Uterus (tissue), 4 donors: Measurements from ENCODE around the gene HEATR5B. TPM values are rescaled to one million over a fixed set of nuclear protein-coding genes. Genes with fewer than 3 reads are reported as not detected.

Experiments used
- DNase-seq, 2 donors: peaks; one replicate each; pipeline ENCODE4 v3.0.0-alpha.2; 2019 to 2020
- H3K27ac ChIP-seq, 2 donors: fragments of 200-600 bp; sonication (generic); 1 replicate in 1 of 2; 2 replicates in 1 of 2; pipeline ENCODE4 v1.5.1; 2016 to 2018
- H3K27me3 ChIP-seq, 2 donors: fragments of 200-600 bp; sonication (generic); one replicate each; pipeline ENCODE4 v1.5.1; 2018 to 2019; ENCODE audit warnings: control low read depth in 1 of 2
- H3K36me3 ChIP-seq, 2 donors: fragments of 200-600 bp; sonication (generic); one replicate each; pipeline ENCODE4 v1.5.1; 2019; ENCODE audit warnings: control low read depth in 1 of 2
- H3K4me1 ChIP-seq, 2 donors: fragments of 200-600 bp; sonication (generic); one replicate each; pipeline ENCODE4 v1.5.1; 2018 to 2019; ENCODE audit warnings: control low read depth in 1 of 2
- H3K4me3 ChIP-seq, 2 donors: fragments of 200-600 bp; sonication (generic); 1 replicate in 1 of 2; 2 replicates in 1 of 2; pipeline ENCODE4 v1.5.1; 2018 to 2019; ENCODE audit warnings: mild to moderate bottlenecking in 1 of 2
- H3K9me3 ChIP-seq, 2 donors: fragments of 200-600 bp; sonication (generic); one replicate each; pipeline ENCODE4 v1.5.1; 2019; ENCODE audit warnings: control low read depth in 1 of 2
- CTCF ChIP-seq, 4 experiments: fragments of 200-600 bp in 2 of 4; fragments of 450-650 bp in 2 of 4; sonication (generic) in 2 of 4; IDR thresholded peaks; one replicate each; pipeline ENCODE4 v1.5.1; 2016 to 2019; ENCODE audit warnings: antibody characterized with exemption in 4 of 4, mild to moderate bottlenecking in 2 of 4, moderate library complexity in 1 of 4
- POLR2A ChIP-seq, 2 donors: fragments of 450-650 bp; IDR thresholded peaks; one replicate each; pipeline ENCODE4 v1.6.1; 2016; ENCODE audit warnings: antibody characterized with exemption in 2 of 2, mild to moderate bottlenecking in 1 of 2, moderate library complexity in 1 of 2
- intact Hi-C: fragments of 100-400 bp; cut with DNase I; formaldehyde crosslinking; loops from one replicate; pipeline ENCODE4 v1.15.1; 2023; ENCODE audit warnings: low total_unique reads
- total RNA-seq, 4 donors: library from RNA; depleted of rRNA in 3 of 4; stranded (reverse); fragments of >200 nt in 3 of 4; gene quantifications; one replicate each; pipeline versions ENCODE4 v1.1.0 to v1.2.4, GENCODE V29; 2014 to 2023
- donor health status: DM: yes; HTN: yes; CAD: no.

Gene HEATR5B
- total RNA-seq, 4 donors from 2014 or later = 17.9 to 90.9 (median 40.4) TPM

GRCh38 chr2:36960773-36961172, 123.4 kb downstream of the HEATR5B start:
- no peaks in the 10 kb centered on the region for H3K36me3 ChIP-seq
- no peak overlapping the region for H3K27ac ChIP-seq
- intact Hi-C loops = no loop called here
- no peak for DNase-seq
- H3K4me3 ChIP-seq = no peak overlapping the region
- H3K27me3 ChIP-seq = no peaks in the 10 kb centered on the region
- no peaks in the 10 kb centered on the region for H3K9me3 ChIP-seq
- no peak for TF ChIP-seq POLR2A (IDR thresholded peaks at IDR 0.05)
- no peak for TF ChIP-seq CTCF (IDR thresholded peaks at IDR 0.05)
- H3K4me1 ChIP-seq = no peaks in the 10 kb centered on the region

- H3K4me1 ChIP-seq = no peaks in the 10 kb centered on the region
- no peaks in the 10 kb centered on the region for H3K36me3 ChIP-seq
- H3K9me3 ChIP-seq = no peaks in the 10 kb centered on the region
- intact Hi-C loops = no loop called here
- TF ChIP-seq POLR2A (IDR thresholded peaks at IDR 0.05) = no peak
- TF ChIP-seq CTCF (IDR thresholded peaks at IDR 0.05) = no peak
- H3K4me3 ChIP-seq = no peak overlapping the region
- no peak overlapping the region for H3K27ac ChIP-seq
- no peaks in the 10 kb centered on the region for H3K27me3 ChIP-seq
- DNase-seq = no peak
Observed at GRCh38 chr2:36960005-36960675, 124.0 kb downstream of the HEATR5B start.

GRCh38 chr2:36954977-36955607, 129.1 kb downstream of the HEATR5B start:
- Histone ChIP-seq H3K4me1 (no peaks in the 10 kb centered on the region), H3K36me3 (no peaks in the 10 kb centered on the region), H3K9me3 (no peaks in the 10 kb centered on the region), H3K27me3 (no peaks in the 10 kb centered on the region), H3K27ac (no peak overlapping the region), H3K4me3 (no peak overlapping the region)
- DNase-seq = no peak
- intact Hi-C loops = no loop called here
- TF ChIP-seq POLR2A (IDR thresholded peaks at IDR 0.05) (no peak), CTCF (IDR thresholded peaks at IDR 0.05) (no peak)

- intact Hi-C loops = no loop called here
- Histone ChIP-seq H3K4me3 (no peak overlapping the region), H3K27ac (no peak overlapping the region), H3K27me3 (no peaks in the 10 kb centered on the region), H3K9me3 (no peaks in the 10 kb centered on the region), H3K4me1 (no peaks in the 10 kb centered on the region), H3K36me3 (no peaks in the 10 kb centered on the region)
- no peak for TF ChIP-seq CTCF (IDR thresholded peaks at IDR 0.05)
- no peak for DNase-seq
Observed at GRCh38 chr2:36952748-36953197, 131.4 kb downstream of the HEATR5B start.

- Histone ChIP-seq H3K27me3 (no peaks in the 10 kb centered on the region), H3K36me3 (no peaks in the 10 kb centered on the region), H3K27ac (no peak overlapping the region), H3K4me3 (no peak overlapping the region), H3K4me1 (no peaks in the 10 kb centered on the region), H3K9me3 (no peaks in the 10 kb centered on the region)
- no peak for DNase-seq
- intact Hi-C loops = no loop called here
- no peak for TF ChIP-seq POLR2A (IDR thresholded peaks at IDR 0.05)
Observed at GRCh38 chr2:36951574-36951973, 132.6 kb downstream of the HEATR5B start.
